DOHH2 (cell line): Measurements from ENCODE around the gene GALNT15.

Experiments
- H3F3A ChIP-seq: fragments of 200-600 bp; sonication (generic), shearing (Covaris generic); 2 replicates; pipeline ENCODE4 v1.6.0; 2016; ENCODE audit warnings: antibody characterized with exemption, mild to moderate bottlenecking; ENCODE audit not compliant: control insufficient read depth, insufficient read depth
- H3K27ac ChIP-seq: fragments of 200-600 bp; sonication (generic); 2 replicates; pipeline ENCODE4 v1.5.1; 2014; ENCODE audit warnings: low read depth, mild to moderate bottlenecking, low read length, moderate library complexity
- H3K27me3 ChIP-seq: fragments of 200-600 bp; sonication (generic); 2 replicates; pipeline ENCODE4 v1.6.1; 2014; ENCODE audit warnings: mild to moderate bottlenecking, low read length, mixed read lengths; ENCODE audit not compliant: control insufficient read depth
- H3K36me3 ChIP-seq: fragments of 200-600 bp; sonication (generic); 2 replicates; pipeline ENCODE4 v1.6.1; 2014; ENCODE audit warnings: mild to moderate bottlenecking, low read length, moderate library complexity, mixed read lengths; ENCODE audit not compliant: control insufficient read depth
- H3K4me1 ChIP-seq: fragments of 200-600 bp; sonication (generic); 2 replicates; pipeline ENCODE4 v1.6.1; 2014; ENCODE audit warnings: mild to moderate bottlenecking, low read length, mixed read lengths; ENCODE audit not compliant: control insufficient read depth
- H3K4me2 ChIP-seq: fragments of 200-600 bp; sonication (generic); 2 replicates; pipeline ENCODE4 v1.6.0; 2014; ENCODE audit warnings: mild to moderate bottlenecking, low read length, moderate library complexity
- H3K4me3 ChIP-seq: fragments of 200-600 bp; sonication (generic); 2 replicates; pipeline ENCODE4 v1.5.1; 2014; ENCODE audit warnings: mild to moderate bottlenecking, low read length, mixed read lengths
- H3K79me2 ChIP-seq: fragments of 200-600 bp; sonication (generic); 2 replicates; pipeline ENCODE4 v1.6.1; 2014; ENCODE audit warnings: mild to moderate bottlenecking, low read length, mixed read lengths; ENCODE audit not compliant: control insufficient read depth
- H3K9me2 ChIP-seq: fragments of 200-600 bp; sonication (generic); replicated peaks from 2 replicates; pipeline ENCODE4 v1.6.1; 2014; ENCODE audit warnings: mild to moderate bottlenecking, low read length, mixed read lengths; ENCODE audit not compliant: control insufficient read depth
- H3K9me3 ChIP-seq: fragments of 200-600 bp; sonication (generic); 2 replicates; pipeline ENCODE4 v1.6.1; 2014; ENCODE audit warnings: antibody characterized with exemption, low read length, mixed read lengths; ENCODE audit not compliant: control insufficient read depth, insufficient read depth
- H4K20me1 ChIP-seq: fragments of 200-600 bp; sonication (generic); 2 replicates; pipeline ENCODE4 v1.6.0; 2014; ENCODE audit warnings: low read depth, mild to moderate bottlenecking, antibody characterized with exemption, low read length, moderate library complexity; ENCODE audit not compliant: control insufficient read depth, insufficient read depth
- CTCF ChIP-seq: fragments of 200-600 bp; sonication (generic); IDR thresholded peaks from one replicate; pipeline ENCODE4 v1.5.1; 2014; ENCODE audit warnings: antibody characterized with exemption, mild to moderate bottlenecking, low read depth, low read length; ENCODE audit not compliant: poor library complexity, severe bottlenecking
- EZH2phosphoT487 ChIP-seq: fragments of 200-600 bp; sonication (generic); IDR thresholded peaks from 2 replicates; pipeline ENCODE4 v1.6.1; 2017; ENCODE audit warnings: borderline replicate concordance, mild to moderate bottlenecking, antibody characterized with exemption, low read length, moderate library complexity, mixed read lengths

GALNT15 gene

GRCh38 chr3:16179261-16179660 is 4.8 kb downstream of the GALNT15 start:
- Histone ChIP-seq H4K20me1 (no peaks in the 10 kb centered on the region), H3K9me3 (no peaks in the 10 kb centered on the region), H3F3A (no peaks in the 10 kb centered on the region), H3K79me2 (no peaks in the 10 kb centered on the region), H3K4me3 (no peak overlapping the region), H3K27me3 (peaks cover 5% of the 10 kb centered on the region; the same call in 1 of the 2 replicates), H3K27ac (no peak overlapping the region), H3K4me1 (no peaks in the 10 kb centered on the region), H3K4me2 (no peak overlapping the region), H3K9me2 (no peaks in the 10 kb centered on the region), H3K36me3 (no peaks in the 10 kb centered on the region)
- TF ChIP-seq EZH2phosphoT487 (no peak), CTCF (no peak)

- Histone ChIP-seq H3K4me2 (no peak overlapping the region), H3K9me3 (no peaks in the 10 kb centered on the region), H3K9me2 (no peaks in the 10 kb centered on the region), H3K4me3 (no peak overlapping the region), H3K4me1 (no peaks in the 10 kb centered on the region), H3K79me2 (no peaks in the 10 kb centered on the region), H3K27me3 (peaks cover 7% of the 10 kb centered on the region; the same call in 1 of the 2 replicates), H4K20me1 (no peaks in the 10 kb centered on the region), H3F3A (no peaks in the 10 kb centered on the region), H3K27ac (no peak overlapping the region), H3K36me3 (no peaks in the 10 kb centered on the region)
- TF ChIP-seq CTCF (no peak), EZH2phosphoT487 (no peak)
Measured at GRCh38 chr3:16179771-16180736, 5.6 kb downstream of the GALNT15 start.

DNA sequence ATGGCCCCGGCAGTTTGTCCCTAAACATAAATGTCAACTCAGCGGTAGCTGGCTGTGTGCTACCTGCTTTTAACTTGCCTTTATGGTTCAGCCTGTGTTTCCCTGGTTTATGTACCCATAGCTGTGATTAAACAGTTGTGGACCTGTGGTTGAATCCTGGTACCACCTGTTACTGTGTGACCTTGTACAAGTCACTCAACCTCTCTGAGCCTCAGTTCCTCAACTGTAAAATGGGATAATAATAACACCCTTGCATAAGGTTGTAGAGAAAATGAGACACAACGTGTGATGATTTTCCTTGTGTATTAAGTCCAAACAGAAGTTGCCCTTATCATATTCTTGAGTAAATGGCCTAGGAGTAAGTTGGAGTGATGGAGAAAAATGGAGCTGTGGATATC is 6.3 kb downstream of the GALNT15 start:
- no peaks in the 10 kb centered on the region for H3K4me1 ChIP-seq
- H3K4me2 ChIP-seq = no peak overlapping the region
- no peaks in the 10 kb centered on the region for H3K9me3 ChIP-seq
- no peaks in the 10 kb centered on the region for H3K79me2 ChIP-seq
- no peaks in the 10 kb centered on the region for H3K36me3 ChIP-seq
- H3K4me3 ChIP-seq = no peak overlapping the region
- TF ChIP-seq EZH2phosphoT487 (no peak), CTCF (no peak)
- no peaks in the 10 kb centered on the region for H3K9me2 ChIP-seq
- no peaks in the 10 kb centered on the region for H4K20me1 ChIP-seq
- H3K27ac ChIP-seq = no peak overlapping the region
- H3F3A ChIP-seq = no peaks in the 10 kb centered on the region
- H3K27me3 ChIP-seq = peaks cover 7% of the 10 kb centered on the region; the same call in 1 of the 2 replicates
